Neural progenitor cell (in vitro differentiated cells): ENCODE data around the gene ZNF592. TPM values are rescaled to one million over a fixed set of nuclear protein-coding genes. Genes with fewer than 3 reads are reported as not detected.

ENCODE experiments used
- DNase-seq: peaks from one replicate; pipeline ENCODE4 v3.0.0-alpha.2; 2016; ENCODE audit warnings: low spot score
- H2AFZ ChIP-seq: fragments of 200-600 bp; sonication (generic); replicated peaks from 2 replicates; pipeline ENCODE4 v1.6.1; 2016; ENCODE audit warnings: antibody characterized with exemption
- H3F3A ChIP-seq: fragments of 200-600 bp; sonication (generic); 2 replicates; pipeline ENCODE4 v1.6.1; 2016; ENCODE audit warnings: antibody characterized with exemption, low read depth
- H3K27ac ChIP-seq: fragments of 200-600 bp; sonication (generic); 2 replicates; pipeline ENCODE4 v1.5.1; 2016; ENCODE audit warnings: mild to moderate bottlenecking
- H3K27me3 ChIP-seq: fragments of 200-600 bp; sonication (generic); 2 replicates; pipeline ENCODE4 v1.6.1; 2016; ENCODE audit warnings: mild to moderate bottlenecking, moderate library complexity
- H3K36me3 ChIP-seq: fragments of 200-600 bp; sonication (generic); 2 replicates; pipeline ENCODE4 v1.5.1; 2016
- H3K4me1 ChIP-seq: fragments of 200-600 bp; sonication (generic); 2 replicates; pipeline ENCODE4 v1.6.1; 2016; ENCODE audit warnings: mixed run types
- H3K4me2 ChIP-seq: fragments of 200-600 bp; sonication (generic); 2 replicates; pipeline ENCODE4 v1.6.1; 2016
- H3K4me3 ChIP-seq: fragments of 200-600 bp; sonication (generic); 2 replicates; pipeline ENCODE4 v1.5.1; 2016
- H3K79me2 ChIP-seq: fragments of 200-600 bp; sonication (generic); 2 replicates; pipeline ENCODE4 v1.6.1; 2016; ENCODE audit warnings: low read depth
- H3K9ac ChIP-seq: fragments of 200-600 bp; sonication (generic); 2 replicates; pipeline ENCODE4 v1.6.1; 2016
- H3K9me3 ChIP-seq: fragments of 200-600 bp; sonication (generic); 2 replicates; pipeline ENCODE4 v1.5.1; 2016; ENCODE audit warnings: low read depth
- H4K20me1 ChIP-seq: fragments of 200-600 bp; sonication (generic); 2 replicates; pipeline ENCODE4 v1.6.1; 2016; ENCODE audit warnings: low read depth
- H3K27ac Mint-ChIP-seq: 3 replicates; pipeline ENCODE4 v1.8.0; 2021; ENCODE audit warnings: mixed read lengths
- H3K27me3 Mint-ChIP-seq: 2 replicates; pipeline ENCODE4 v1.8.0; 2022; ENCODE audit warnings: low read depth, mild to moderate bottlenecking, inconsistent platforms, moderate library complexity, mixed read lengths; ENCODE audit not compliant: insufficient read depth
- H3K36me3 Mint-ChIP-seq: 3 replicates; pipeline ENCODE4 v1.8.0; 2021; ENCODE audit warnings: mixed read lengths
- H3K4me1 Mint-ChIP-seq: 3 replicates; pipeline ENCODE4 v1.8.0; 2021; ENCODE audit warnings: mixed read lengths
- H3K4me3 Mint-ChIP-seq: 3 replicates; pipeline ENCODE4 v1.8.0; 2021; ENCODE audit warnings: mild to moderate bottlenecking, moderate library complexity, mixed read lengths
- H3K9me3 Mint-ChIP-seq: 3 replicates; pipeline ENCODE4 v1.8.0; 2020; ENCODE audit warnings: mixed read lengths
- CTCF ChIP-seq: fragments of 200-600 bp; sonication (generic); IDR thresholded peaks from 2 replicates; pipeline ENCODE4 v1.5.1; 2017; ENCODE audit warnings: antibody characterized with exemption, mild to moderate bottlenecking
- EZH2 ChIP-seq: fragments of 200-600 bp; sonication (generic); IDR thresholded peaks from 2 replicates; pipeline ENCODE4 v1.6.1; 2017; ENCODE audit warnings: antibody characterized with exemption, mild to moderate bottlenecking, moderate library complexity
- EZH2phosphoT487 ChIP-seq: fragments of 200-600 bp; sonication (generic); IDR thresholded peaks from 2 replicates; pipeline ENCODE4 v1.6.1; 2017; ENCODE audit warnings: antibody characterized with exemption
- total RNA-seq: library from RNA; depleted of rRNA; stranded (reverse); fragments of >200 nt; gene quantifications from 2 replicates; pipeline ENCODE4 v1.2.3, GENCODE V29; 2015; ENCODE audit warnings: low replicate concordance

Gene ZNF592
- total RNA-seq, 1 donor from 2014 or later = 5.8 TPM

GRCh38 chr15:84789762-84790161 lies 41.4 kb downstream of the ZNF592 start:
- TF ChIP-seq CTCF = no peak
- TF ChIP-seq EZH2 = no peak
- no peak for TF ChIP-seq EZH2phosphoT487
- H3F3A ChIP-seq = peaks cover 11% of the 10 kb centered on the region
- H3K27ac ChIP-seq = no peak overlapping the region
- no peaks in the 10 kb centered on the region for H3K27me3 ChIP-seq
- H3K36me3 ChIP-seq = peaks cover 4% of the 10 kb centered on the region
- Mint-ChIP-seq H3K9me3 (no peaks in the 10 kb centered on the region), H3K27ac (no peak overlapping the region), H3K4me3 (no peak overlapping the region), H3K27me3 (no peaks in the 10 kb centered on the region), H3K36me3 (peaks cover 30% of the 10 kb centered on the region), H3K4me1 (peaks cover 10% of the 10 kb centered on the region)
- H3K4me3 ChIP-seq = no peak overlapping the region
- H3K4me2 ChIP-seq = peak overlapping the region; percentile 20
- H4K20me1 ChIP-seq = peaks cover 55% of the 10 kb centered on the region
- peaks cover 31% of the 10 kb centered on the region for H3K79me2 ChIP-seq
- no peak overlapping the region for H2AFZ ChIP-seq
- no peaks in the 10 kb centered on the region for H3K9me3 ChIP-seq
- peak; percentile 54 for DNase-seq
- H3K9ac ChIP-seq = no peak overlapping the region
- peaks cover 10% of the 10 kb centered on the region for H3K4me1 ChIP-seq

GRCh38 chr15:84790676-84791075 lies 42.3 kb downstream of the ZNF592 start:
- peaks cover 30% of the 10 kb centered on the region for H3K79me2 ChIP-seq
- peaks cover 11% of the 10 kb centered on the region for H3F3A ChIP-seq
- DNase-seq = no peak
- peaks cover 10% of the 10 kb centered on the region for H3K4me1 ChIP-seq
- no peak overlapping the region for H3K4me3 ChIP-seq
- H3K27me3 ChIP-seq = no peaks in the 10 kb centered on the region
- H3K4me2 ChIP-seq = no peak overlapping the region
- no peak for TF ChIP-seq EZH2
- no peak for TF ChIP-seq EZH2phosphoT487
- TF ChIP-seq CTCF = no peak
- no peak overlapping the region for H2AFZ ChIP-seq
- no peak overlapping the region for H3K4me3 Mint-ChIP-seq
- no peaks in the 10 kb centered on the region for H3K9me3 Mint-ChIP-seq
- no peak overlapping the region for H3K9ac ChIP-seq
- peaks cover 10% of the 10 kb centered on the region for H3K4me1 Mint-ChIP-seq
- H3K27ac Mint-ChIP-seq = no peak overlapping the region
- H3K27me3 Mint-ChIP-seq = no peaks in the 10 kb centered on the region
- H3K36me3 ChIP-seq = peaks cover 4% of the 10 kb centered on the region
- peaks cover 24% of the 10 kb centered on the region for H3K36me3 Mint-ChIP-seq
- H3K9me3 ChIP-seq = no peaks in the 10 kb centered on the region
- peaks cover 54% of the 10 kb centered on the region for H4K20me1 ChIP-seq
- H3K27ac ChIP-seq = no peak overlapping the region

DNA sequence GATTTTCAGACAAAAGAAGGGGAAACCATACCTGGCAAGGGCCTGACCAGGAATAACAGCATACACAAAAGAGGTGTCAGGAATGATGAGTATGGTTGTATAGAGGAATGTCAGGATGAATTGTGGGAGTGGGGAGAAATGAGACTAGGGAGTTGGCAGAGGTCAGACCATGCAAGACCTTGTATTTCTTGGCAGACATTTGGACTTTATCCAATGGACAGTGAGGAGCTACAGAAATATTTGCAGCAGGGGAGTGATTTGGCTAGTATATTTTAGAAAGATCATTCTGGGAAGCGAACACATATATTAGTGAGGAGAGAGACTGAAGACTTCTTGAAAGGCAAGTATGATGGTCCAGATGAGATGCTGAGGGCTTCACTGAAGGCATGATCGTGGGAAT lies 43.4 kb downstream of the ZNF592 start:
- TF ChIP-seq EZH2 = no peak
- no peak for TF ChIP-seq EZH2phosphoT487
- no peak for TF ChIP-seq CTCF
- no peak overlapping the region for H3K4me2 ChIP-seq
- H3K9me3 Mint-ChIP-seq = no peaks in the 10 kb centered on the region
- H3K4me1 ChIP-seq = peaks cover 10% of the 10 kb centered on the region
- peaks cover 22% of the 10 kb centered on the region for H3K36me3 Mint-ChIP-seq
- no peak overlapping the region for H3K27ac Mint-ChIP-seq
- H3K27me3 Mint-ChIP-seq = no peaks in the 10 kb centered on the region
- no peaks in the 10 kb centered on the region for H3K27me3 ChIP-seq
- no peak overlapping the region for H3K4me3 Mint-ChIP-seq
- no peak overlapping the region for H3K4me3 ChIP-seq
- H3K9ac ChIP-seq = no peak overlapping the region
- peaks cover 46% of the 10 kb centered on the region for H4K20me1 ChIP-seq
- peaks cover 25% of the 10 kb centered on the region for H3K79me2 ChIP-seq
- H2AFZ ChIP-seq = no peak overlapping the region
- DNase-seq = no peak
- no peaks in the 10 kb centered on the region for H3K9me3 ChIP-seq
- H3K27ac ChIP-seq = no peak overlapping the region
- H3F3A ChIP-seq = peaks cover 11% of the 10 kb centered on the region
- H3K36me3 ChIP-seq = peaks cover 4% of the 10 kb centered on the region
- peaks cover 10% of the 10 kb centered on the region for H3K4me1 Mint-ChIP-seq
